Tibial nerve (tissue), 4 donors: ENCODE results near the gene USP6NL.

Experiments used
- EP300 ChIP-seq, 2 donors: sonication (generic); formaldehyde crosslinking; IDR thresholded peaks; one replicate each; pipeline ENCODE4 v1.6.1; 2017; ENCODE audit warnings: antibody characterized with exemption in 2 of 2, mild to moderate bottlenecking in 1 of 2
- POLR2A ChIP-seq, 2 donors: fragments of 450-650 bp; IDR thresholded peaks; one replicate each; pipeline ENCODE4 v1.6.1; 2017; ENCODE audit warnings: antibody characterized with exemption in 2 of 2, mild to moderate bottlenecking in 2 of 2, moderate library complexity in 2 of 2
- TF ChIP-seq, protein P1 (sequence below), 5 experiments: fragments of 200-600 bp in 3 of 5; fragments of 450-650 bp in 2 of 5; sonication (generic) in 3 of 5; IDR thresholded peaks; one replicate each; pipeline ENCODE4 v1.5.1; 2016 to 2019; ENCODE audit warnings: antibody characterized with exemption in 5 of 5, mild to moderate bottlenecking in 3 of 5, moderate library complexity in 2 of 5

GRCh38 chr10:11512596-11512995, 98.9 kb downstream of the USP6NL start:
- TF ChIP-seq, protein P1, sequence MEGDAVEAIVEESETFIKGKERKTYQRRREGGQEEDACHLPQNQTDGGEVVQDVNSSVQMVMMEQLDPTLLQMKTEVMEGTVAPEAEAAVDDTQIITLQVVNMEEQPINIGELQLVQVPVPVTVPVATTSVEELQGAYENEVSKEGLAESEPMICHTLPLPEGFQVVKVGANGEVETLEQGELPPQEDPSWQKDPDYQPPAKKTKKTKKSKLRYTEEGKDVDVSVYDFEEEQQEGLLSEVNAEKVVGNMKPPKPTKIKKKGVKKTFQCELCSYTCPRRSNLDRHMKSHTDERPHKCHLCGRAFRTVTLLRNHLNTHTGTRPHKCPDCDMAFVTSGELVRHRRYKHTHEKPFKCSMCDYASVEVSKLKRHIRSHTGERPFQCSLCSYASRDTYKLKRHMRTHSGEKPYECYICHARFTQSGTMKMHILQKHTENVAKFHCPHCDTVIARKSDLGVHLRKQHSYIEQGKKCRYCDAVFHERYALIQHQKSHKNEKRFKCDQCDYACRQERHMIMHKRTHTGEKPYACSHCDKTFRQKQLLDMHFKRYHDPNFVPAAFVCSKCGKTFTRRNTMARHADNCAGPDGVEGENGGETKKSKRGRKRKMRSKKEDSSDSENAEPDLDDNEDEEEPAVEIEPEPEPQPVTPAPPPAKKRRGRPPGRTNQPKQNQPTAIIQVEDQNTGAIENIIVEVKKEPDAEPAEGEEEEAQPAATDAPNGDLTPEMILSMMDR (IDR thresholded peaks at IDR 0.05) = no peak
- TF ChIP-seq POLR2A (IDR thresholded peaks at IDR 0.05) = no peak
- TF ChIP-seq EP300 (IDR thresholded peaks at IDR 0.05) = no peak
